ENCODE results near the gene MRPL37. TPM values are rescaled to one million over a fixed set of nuclear protein-coding genes. Genes with fewer than 3 reads are reported as not detected.
"Not testable (repeated sequence)": the region's sequence is repeated elsewhere in the genome, so short reads cannot be mapped to it uniquely, and the experiment has no call there.

MRPL37 gene
- polyA plus RNA-seq, 1 experiment: 21.0 TPM

- DNase-seq (ENCODE audit: low read depth): no peak
- TF ChIP-seq, protein P1, sequence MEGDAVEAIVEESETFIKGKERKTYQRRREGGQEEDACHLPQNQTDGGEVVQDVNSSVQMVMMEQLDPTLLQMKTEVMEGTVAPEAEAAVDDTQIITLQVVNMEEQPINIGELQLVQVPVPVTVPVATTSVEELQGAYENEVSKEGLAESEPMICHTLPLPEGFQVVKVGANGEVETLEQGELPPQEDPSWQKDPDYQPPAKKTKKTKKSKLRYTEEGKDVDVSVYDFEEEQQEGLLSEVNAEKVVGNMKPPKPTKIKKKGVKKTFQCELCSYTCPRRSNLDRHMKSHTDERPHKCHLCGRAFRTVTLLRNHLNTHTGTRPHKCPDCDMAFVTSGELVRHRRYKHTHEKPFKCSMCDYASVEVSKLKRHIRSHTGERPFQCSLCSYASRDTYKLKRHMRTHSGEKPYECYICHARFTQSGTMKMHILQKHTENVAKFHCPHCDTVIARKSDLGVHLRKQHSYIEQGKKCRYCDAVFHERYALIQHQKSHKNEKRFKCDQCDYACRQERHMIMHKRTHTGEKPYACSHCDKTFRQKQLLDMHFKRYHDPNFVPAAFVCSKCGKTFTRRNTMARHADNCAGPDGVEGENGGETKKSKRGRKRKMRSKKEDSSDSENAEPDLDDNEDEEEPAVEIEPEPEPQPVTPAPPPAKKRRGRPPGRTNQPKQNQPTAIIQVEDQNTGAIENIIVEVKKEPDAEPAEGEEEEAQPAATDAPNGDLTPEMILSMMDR (IDR thresholded peaks at IDR 0.05; ENCODE audit: insufficient read depth, low read depth, low read length): no peak
- CTCF ChIA-PET: interaction anchor here (1.2 kb wide), 1 partner anchor 9 kb away, joined by 3 read pairs; no protein-coding TSS in a partner anchor
Observed at GRCh38 chr1:54160351-54160750, 39.6 kb upstream of the MRPL37 start.

GRCh38 chr1:54161495-54162168, 38.3 kb upstream of the MRPL37 start:
- Histone ChIP-seq H3K4me3 (ENCODE audit: low read depth, low read length) (no peak overlapping the region), H3K27me3 (ENCODE audit: control insufficient read depth, insufficient read depth, low read length) (no peaks in the 10 kb centered on the region), H3K36me3 (ENCODE audit: control insufficient read depth, insufficient read depth, low read length) (no peaks in the 10 kb centered on the region)
- no peak for DNase-seq (ENCODE audit: low read depth)
- TF ChIP-seq, protein P1 (IDR thresholded peaks at IDR 0.05; ENCODE audit: insufficient read depth, low read depth, low read length): no peak
- ChIA-PET POLR2A (no interaction called here), CTCF (interaction anchor here (0.9 kb wide), 1 partner anchor 40 kb away, joined by 3 read pairs; no protein-coding TSS in a partner anchor)

More at GRCh38 chr1:54160351-54160750, 39.6 kb upstream of the MRPL37 start:
- Histone ChIP-seq H3K27me3 (ENCODE audit: control insufficient read depth, insufficient read depth, low read length) (no peaks in the 10 kb centered on the region), H3K4me3 (ENCODE audit: low read depth, low read length) (no peak overlapping the region), H3K36me3 (ENCODE audit: control insufficient read depth, insufficient read depth, low read length) (no peaks in the 10 kb centered on the region)
- POLR2A ChIA-PET: no interaction called here

GRCh38 chr1:54163051-54163450, 36.9 kb upstream of the MRPL37 start:
- no peak for DNase-seq (ENCODE audit: low read depth)
- ChIA-PET CTCF (interaction anchor here (0.9 to 1.1 kb wide), 3 partner anchors 41 to 336 kb away, joined by 3 to 4 read pairs (median 3); no protein-coding TSS in a partner anchor), POLR2A (no interaction called here)
- H3K4me3 ChIP-seq (ENCODE audit: low read depth, low read length): no peak overlapping the region
- no peaks in the 10 kb centered on the region for H3K36me3 ChIP-seq (ENCODE audit: control insufficient read depth, insufficient read depth, low read length)
- H3K27me3 ChIP-seq (ENCODE audit: control insufficient read depth, insufficient read depth, low read length): no peaks in the 10 kb centered on the region
- TF ChIP-seq, protein P1 (IDR thresholded peaks at IDR 0.05; ENCODE audit: insufficient read depth, low read depth, low read length): no peak

DNA sequence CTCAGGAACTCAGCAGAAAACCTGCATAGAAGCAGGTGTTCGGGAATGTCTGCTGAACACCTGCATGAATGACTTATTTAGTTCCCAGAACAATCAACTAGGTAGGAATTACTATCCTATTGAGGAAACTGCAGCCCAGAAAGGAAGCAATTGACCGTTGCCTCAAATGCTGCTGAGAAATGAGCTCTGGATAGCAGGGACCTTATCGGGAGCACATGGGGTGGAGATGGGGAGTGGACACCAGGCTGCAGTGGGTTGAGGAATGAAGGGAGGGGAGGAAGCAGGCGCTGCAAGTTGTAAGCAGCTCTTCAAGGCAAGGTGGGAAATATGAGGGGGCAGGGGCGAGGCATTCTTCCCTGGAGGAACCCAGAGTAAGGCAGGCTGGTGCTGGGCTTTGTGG, 36.4 kb upstream of the MRPL37 start:
- TF ChIP-seq, protein P1 (IDR thresholded peaks at IDR 0.05; ENCODE audit: insufficient read depth, low read depth, low read length): no peak
- ChIA-PET POLR2A (no interaction called here), CTCF (interaction anchor here (0.9 to 1.1 kb wide), 3 partner anchors 41 to 336 kb away, joined by 3 to 4 read pairs (median 3); no protein-coding TSS in a partner anchor)
- Histone ChIP-seq H3K4me3 (ENCODE audit: low read depth, low read length) (no peak overlapping the region), H3K27me3 (ENCODE audit: control insufficient read depth, insufficient read depth, low read length) (no peaks in the 10 kb centered on the region), H3K36me3 (ENCODE audit: control insufficient read depth, insufficient read depth, low read length) (no peaks in the 10 kb centered on the region)
- DNase-seq (ENCODE audit: low read depth): no peak

- Histone ChIP-seq H3K36me3 (ENCODE audit: control insufficient read depth, insufficient read depth, low read length) (no peaks in the 10 kb centered on the region), H3K27me3 (ENCODE audit: control insufficient read depth, insufficient read depth, low read length) (no peaks in the 10 kb centered on the region), H3K4me3 (ENCODE audit: low read depth, low read length) (no peak overlapping the region)
- no peak for DNase-seq (ENCODE audit: low read depth)
- ChIA-PET POLR2A (no interaction called here), CTCF (no interaction called here)
- TF ChIP-seq, protein P1 (IDR thresholded peaks at IDR 0.05; ENCODE audit: insufficient read depth, low read depth, low read length): no peak
Observed at GRCh38 chr1:54165146-54165545, 34.8 kb upstream of the MRPL37 start.

GRCh38 chr1:54166357-54166756, 33.6 kb upstream of the MRPL37 start:
- H3K36me3 ChIP-seq (ENCODE audit: control insufficient read depth, insufficient read depth, low read length); H3K27me3 ChIP-seq (ENCODE audit: control insufficient read depth, insufficient read depth, low read length); POLR2A ChIA-PET; DNase-seq (ENCODE audit: low read depth); CTCF ChIA-PET; H3K4me3 ChIP-seq (ENCODE audit: low read depth, low read length): not testable (repeated sequence)
